Smooth muscle cell (in vitro differentiated cells): Measurements from ENCODE around the gene CEP170. TPM values are rescaled to one million over a fixed set of nuclear protein-coding genes. Genes with fewer than 3 reads are reported as not detected.

ENCODE experiments used
- DNase-seq: peaks from one replicate; lab custom pipeline; 2025; ENCODE audit not compliant: unreplicated experiment; lab: John Stamatoyannopoulos, UW
- H2AFZ ChIP-seq: fragments of 200-600 bp; sonication (generic); 2 replicates; pipeline ENCODE4 v1.6.0; 2016; ENCODE audit warnings: antibody characterized with exemption, low read depth, mild to moderate bottlenecking
- H3F3A ChIP-seq: fragments of 200-600 bp; sonication (generic); 2 replicates; pipeline ENCODE4 v1.6.0; 2017; ENCODE audit warnings: antibody characterized with exemption, low read depth
- H3K27ac ChIP-seq: fragments of 200-600 bp; sonication (generic); 2 replicates; pipeline ENCODE4 v1.5.1; 2016; ENCODE audit warnings: low read depth, mild to moderate bottlenecking
- H3K27me3 ChIP-seq: fragments of 200-600 bp; sonication (generic); 2 replicates; pipeline ENCODE4 v1.6.1; 2016; ENCODE audit warnings: low read depth, mild to moderate bottlenecking
- H3K36me3 ChIP-seq: fragments of 200-600 bp; sonication (generic); 2 replicates; pipeline ENCODE4 v1.5.1; 2016; ENCODE audit warnings: low read depth
- H3K4me1 ChIP-seq: fragments of 200-600 bp; sonication (generic); 2 replicates; pipeline ENCODE4 v1.5.1; 2016; ENCODE audit warnings: low read depth
- H3K4me2 ChIP-seq: fragments of 200-600 bp; sonication (generic); 2 replicates; pipeline ENCODE4 v1.6.0; 2016; ENCODE audit warnings: mild to moderate bottlenecking
- H3K4me3 ChIP-seq: fragments of 200-600 bp; sonication (generic); 2 replicates; pipeline ENCODE4 v1.5.1; 2016; ENCODE audit warnings: mild to moderate bottlenecking
- H3K79me2 ChIP-seq: fragments of 200-600 bp; sonication (generic); 2 replicates; pipeline ENCODE4 v1.6.0; 2016; ENCODE audit warnings: low read depth, mild to moderate bottlenecking
- H3K9ac ChIP-seq: fragments of 200-600 bp; sonication (generic); 2 replicates; pipeline ENCODE4 v1.6.0; 2016; ENCODE audit warnings: low read depth
- H3K9me3 ChIP-seq: fragments of 200-600 bp; sonication (generic); replicated peaks from 2 replicates; pipeline ENCODE4 v1.5.1; 2016; ENCODE audit warnings: low read depth
- H4K20me1 ChIP-seq: fragments of 200-600 bp; sonication (generic); 2 replicates; pipeline ENCODE4 v1.6.0; 2016; ENCODE audit warnings: low read depth
- WGBS: methylation state at CpG from one replicate; pipeline ENCODE4 v1.1.7; 2016; ENCODE audit warnings: low lambda C conversion rate; 5-methylcytosine and 5-hydroxymethylcytosine counted together
- polyA plus RNA-seq: library from polyadenylated mRNA; unstranded; fragments of >200 nt; fragmentation: Nextera tagmentation; extraction: Ambion mirVana; gene quantifications from 2 replicates; pipeline ENCODE4 v1.2.1, GENCODE V29; 2016
- total RNA-seq: library from RNA; depleted of rRNA; stranded (reverse); fragments of >200 nt; gene quantifications from 2 replicates; pipeline ENCODE4 v1.2.3, GENCODE V29; 2014
- TF ChIP-seq, protein P1 (sequence below): fragments of 200-600 bp; sonication (generic); IDR thresholded peaks from 2 replicates; pipeline ENCODE4 v1.5.1; 2017; ENCODE audit warnings: borderline replicate concordance, mild to moderate bottlenecking, antibody characterized with exemption; ENCODE audit not compliant: insufficient read depth, poor library complexity, severe bottlenecking

CEP170 gene
- total and polyA plus RNA-seq, 2 experiments from 2014 or later: 76.0 to 145 TPM

GRCh38 chr1:243253211-243253925, 1.7 kb downstream of the CEP170 start:
- Histone ChIP-seq H3K36me3 (no peaks in the 10 kb centered on the region), H3K9ac (peak overlapping the region; percentile 69), H2AFZ (no peak overlapping the region), H3K27me3 (no peaks in the 10 kb centered on the region), H3K4me1 (peaks cover 38% of the 10 kb centered on the region), H3F3A (no peaks in the 10 kb centered on the region), H3K27ac (peak overlapping the region; percentile 81), H3K4me3 (peak overlapping the region; percentile 97), H3K79me2 (peaks cover 89% of the 10 kb centered on the region), H3K4me2 (peak overlapping the region; percentile 80), H3K9me3 (no peaks in the 10 kb centered on the region), H4K20me1 (peaks cover 56% of the 10 kb centered on the region)
- DNase-seq: no peak
- 6% methylated on average over 8 of the region's 8 CpGs for WGBS
- TF ChIP-seq, protein P1, sequence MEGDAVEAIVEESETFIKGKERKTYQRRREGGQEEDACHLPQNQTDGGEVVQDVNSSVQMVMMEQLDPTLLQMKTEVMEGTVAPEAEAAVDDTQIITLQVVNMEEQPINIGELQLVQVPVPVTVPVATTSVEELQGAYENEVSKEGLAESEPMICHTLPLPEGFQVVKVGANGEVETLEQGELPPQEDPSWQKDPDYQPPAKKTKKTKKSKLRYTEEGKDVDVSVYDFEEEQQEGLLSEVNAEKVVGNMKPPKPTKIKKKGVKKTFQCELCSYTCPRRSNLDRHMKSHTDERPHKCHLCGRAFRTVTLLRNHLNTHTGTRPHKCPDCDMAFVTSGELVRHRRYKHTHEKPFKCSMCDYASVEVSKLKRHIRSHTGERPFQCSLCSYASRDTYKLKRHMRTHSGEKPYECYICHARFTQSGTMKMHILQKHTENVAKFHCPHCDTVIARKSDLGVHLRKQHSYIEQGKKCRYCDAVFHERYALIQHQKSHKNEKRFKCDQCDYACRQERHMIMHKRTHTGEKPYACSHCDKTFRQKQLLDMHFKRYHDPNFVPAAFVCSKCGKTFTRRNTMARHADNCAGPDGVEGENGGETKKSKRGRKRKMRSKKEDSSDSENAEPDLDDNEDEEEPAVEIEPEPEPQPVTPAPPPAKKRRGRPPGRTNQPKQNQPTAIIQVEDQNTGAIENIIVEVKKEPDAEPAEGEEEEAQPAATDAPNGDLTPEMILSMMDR: no peak

- H3K36me3 ChIP-seq: no peaks in the 10 kb centered on the region
- H2AFZ ChIP-seq: no peak overlapping the region
- H3K9ac ChIP-seq: no peak overlapping the region
- peaks cover 89% of the 10 kb centered on the region for H3K79me2 ChIP-seq
- peak overlapping the region; percentile 80 for H3K4me2 ChIP-seq
- H3F3A ChIP-seq: no peaks in the 10 kb centered on the region
- H3K27ac ChIP-seq: peak overlapping the region; percentile 81
- H3K4me1 ChIP-seq: peaks cover 27% of the 10 kb centered on the region
- H4K20me1 ChIP-seq: peaks cover 75% of the 10 kb centered on the region
- no peaks in the 10 kb centered on the region for H3K9me3 ChIP-seq
- no peak overlapping the region for H3K4me3 ChIP-seq
- 95% methylated on average over 1 of the region's 1 CpG for WGBS
- no peak for DNase-seq
- no peaks in the 10 kb centered on the region for H3K27me3 ChIP-seq
- TF ChIP-seq, protein P1: no peak
Observed at GRCh38 chr1:243251539-243251938, 3.5 kb downstream of the CEP170 start.

DNA sequence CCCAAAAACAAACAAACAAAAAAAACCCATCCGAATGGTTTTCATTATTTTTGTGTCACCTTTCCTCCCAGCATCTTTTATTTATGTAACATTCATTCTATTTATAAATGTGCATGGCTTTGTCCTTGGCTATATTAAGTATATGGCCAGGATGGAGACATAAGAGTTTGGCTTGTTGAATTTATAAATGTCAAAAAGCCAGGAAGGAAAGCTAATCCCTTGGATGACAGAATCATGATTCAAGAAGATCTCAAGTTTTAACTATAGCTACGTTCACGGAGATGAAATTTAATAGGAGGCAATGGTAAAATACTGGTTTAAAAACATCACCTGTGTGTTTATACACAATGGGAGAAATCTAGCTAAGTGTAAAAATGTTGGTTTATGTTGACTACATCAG, 5.0 kb downstream of the CEP170 start:
- Histone ChIP-seq H3K4me2 (peak overlapping the region; percentile 80), H3K4me3 (no peak overlapping the region), H3K36me3 (no peaks in the 10 kb centered on the region), H3K9me3 (no peaks in the 10 kb centered on the region), H4K20me1 (peaks cover 89% of the 10 kb centered on the region), H3F3A (no peaks in the 10 kb centered on the region), H3K27me3 (no peaks in the 10 kb centered on the region), H2AFZ (no peak overlapping the region), H3K27ac (peak overlapping the region; percentile 81), H3K9ac (no peak overlapping the region), H3K79me2 (peaks cover 98% of the 10 kb centered on the region), H3K4me1 (peaks cover 25% of the 10 kb centered on the region)
- TF ChIP-seq, protein P1: no peak
- WGBS: 40% methylated on average over 3 of the region's 3 CpGs
- DNase-seq: no peak

- H3K79me2 ChIP-seq: peaks cover 100% of the 10 kb centered on the region
- TF ChIP-seq, protein P1: no peak
- H3K27me3 ChIP-seq: no peaks in the 10 kb centered on the region
- no peaks in the 10 kb centered on the region for H3K9me3 ChIP-seq
- H3K4me1 ChIP-seq: peaks cover 25% of the 10 kb centered on the region
- H3K4me3 ChIP-seq: no peak overlapping the region
- 97% methylated on average over 3 of the region's 3 CpGs for WGBS
- H3K36me3 ChIP-seq: no peaks in the 10 kb centered on the region
- H3K27ac ChIP-seq: no peak overlapping the region
- no peak overlapping the region for H3K9ac ChIP-seq
- H3K4me2 ChIP-seq: no peak overlapping the region
- no peak for DNase-seq
- H3F3A ChIP-seq: no peaks in the 10 kb centered on the region
- no peak overlapping the region for H2AFZ ChIP-seq
- peaks cover 98% of the 10 kb centered on the region for H4K20me1 ChIP-seq
Observed at GRCh38 chr1:243249214-243249613, 5.9 kb downstream of the CEP170 start.
